Gastroesophageal sphincter (tissue), 3 donors: Measurements from ENCODE around the gene DOCK10.

Experiments
- POLR2A ChIP-seq, 2 donors: fragments of 450-650 bp; IDR thresholded peaks; one replicate each; pipeline ENCODE4 v1.6.1; 2017; ENCODE audit warnings: antibody characterized with exemption in 2 of 2, mild to moderate bottlenecking in 2 of 2, moderate library complexity in 1 of 2
- TF ChIP-seq, protein P1 (sequence below), 4 experiments: fragments of 200-600 bp in 2 of 4; fragments of 450-650 bp in 2 of 4; sonication (generic) in 1 of 4; IDR thresholded peaks; one replicate each; pipeline ENCODE4 v1.5.1; 2017 to 2019; ENCODE audit warnings: antibody characterized with exemption in 4 of 4, mild to moderate bottlenecking in 2 of 4, moderate library complexity in 2 of 4

DNA sequence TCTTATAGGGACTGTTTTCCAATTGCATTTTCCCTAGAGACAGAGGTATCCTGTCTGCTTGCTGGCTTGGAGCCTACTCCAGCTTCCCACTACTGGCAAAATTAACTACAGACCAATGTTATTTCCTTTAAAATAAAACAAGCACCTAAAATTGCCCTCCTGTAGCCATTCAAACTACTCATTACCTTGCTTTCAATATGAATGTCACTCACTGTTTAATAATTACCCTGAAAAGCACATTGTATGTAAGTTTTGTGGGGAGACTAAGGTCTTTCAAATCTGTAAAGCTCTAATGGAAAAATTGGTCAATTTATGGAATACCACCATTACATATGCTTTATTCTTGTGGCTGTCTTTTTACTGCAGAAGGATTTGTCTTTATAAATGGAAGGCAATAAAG is 87.3 kb downstream of the DOCK10 start:
- TF ChIP-seq, protein P1, sequence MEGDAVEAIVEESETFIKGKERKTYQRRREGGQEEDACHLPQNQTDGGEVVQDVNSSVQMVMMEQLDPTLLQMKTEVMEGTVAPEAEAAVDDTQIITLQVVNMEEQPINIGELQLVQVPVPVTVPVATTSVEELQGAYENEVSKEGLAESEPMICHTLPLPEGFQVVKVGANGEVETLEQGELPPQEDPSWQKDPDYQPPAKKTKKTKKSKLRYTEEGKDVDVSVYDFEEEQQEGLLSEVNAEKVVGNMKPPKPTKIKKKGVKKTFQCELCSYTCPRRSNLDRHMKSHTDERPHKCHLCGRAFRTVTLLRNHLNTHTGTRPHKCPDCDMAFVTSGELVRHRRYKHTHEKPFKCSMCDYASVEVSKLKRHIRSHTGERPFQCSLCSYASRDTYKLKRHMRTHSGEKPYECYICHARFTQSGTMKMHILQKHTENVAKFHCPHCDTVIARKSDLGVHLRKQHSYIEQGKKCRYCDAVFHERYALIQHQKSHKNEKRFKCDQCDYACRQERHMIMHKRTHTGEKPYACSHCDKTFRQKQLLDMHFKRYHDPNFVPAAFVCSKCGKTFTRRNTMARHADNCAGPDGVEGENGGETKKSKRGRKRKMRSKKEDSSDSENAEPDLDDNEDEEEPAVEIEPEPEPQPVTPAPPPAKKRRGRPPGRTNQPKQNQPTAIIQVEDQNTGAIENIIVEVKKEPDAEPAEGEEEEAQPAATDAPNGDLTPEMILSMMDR (IDR thresholded peaks at IDR 0.05), result no peak
- no peak for TF ChIP-seq POLR2A (IDR thresholded peaks at IDR 0.05)
